Liver (tissue), 9 donors: ENCODE measurements around the gene TRERF1. TPM values are rescaled to one million over a fixed set of nuclear protein-coding genes. Genes with fewer than 3 reads are reported as not detected.

ENCODE experiments used
- DNase-seq: peaks from one replicate; pipeline ENCODE4 v3.0.0-alpha.2; 2017; ENCODE audit warnings: low spot score
- H3K27ac ChIP-seq, 2 donors: one replicate each; pipeline ENCODE4 v1.7.0; 2013; ENCODE audit warnings: inconsistent platforms in 2 of 2, low read length in 2 of 2, control low read depth in 1 of 2, low read depth in 1 of 2, mild to moderate bottlenecking in 1 of 2
- H3K27me3 ChIP-seq, 4 donors: one replicate each; pipeline versions ENCODE4 v1.6.1 to v1.7.0; 2013; ENCODE audit warnings: low read length in 3 of 4, inconsistent platforms in 1 of 4, mild to moderate bottlenecking in 1 of 4, moderate library complexity in 1 of 4; ENCODE audit not compliant: control insufficient read depth in 4 of 4, insufficient read depth in 4 of 4
- H3K36me3 ChIP-seq, 4 donors: one replicate each; pipeline versions ENCODE4 v1.6.1 to v1.7.0; 2013; ENCODE audit warnings: low read length in 3 of 4, mild to moderate bottlenecking in 3 of 4, low read depth in 1 of 4, moderate library complexity in 1 of 4; ENCODE audit not compliant: control insufficient read depth in 4 of 4, insufficient read depth in 3 of 4
- H3K4me1 ChIP-seq, 4 donors: one replicate each; pipeline versions ENCODE4 v1.6.1 to v1.7.0; 2013; ENCODE audit warnings: low read length in 3 of 4, mild to moderate bottlenecking in 3 of 4, moderate library complexity in 1 of 4; ENCODE audit not compliant: control insufficient read depth in 4 of 4, insufficient read depth in 4 of 4
- H3K4me3 ChIP-seq, 3 donors: one replicate each; pipeline versions ENCODE4 v1.6.1 to v1.7.0; 2013; ENCODE audit warnings: low read length in 3 of 3, control low read depth in 1 of 3, low read depth in 1 of 3, mild to moderate bottlenecking in 1 of 3
- H3K9ac ChIP-seq, 2 donors: one replicate each; pipeline ENCODE4 v1.7.0; 2013; ENCODE audit warnings: low read length in 2 of 2, mild to moderate bottlenecking in 2 of 2, moderate library complexity in 2 of 2, control low read depth in 1 of 2, low read depth in 1 of 2
- H3K9me3 ChIP-seq, 4 donors: one replicate each; pipeline versions ENCODE4 v1.6.1 to v1.7.0; 2013; ENCODE audit warnings: low read length in 3 of 4; ENCODE audit not compliant: control insufficient read depth in 4 of 4
- EGR1 ChIP-seq, 2 donors: IDR thresholded peaks; 2 replicates each; pipeline ENCODE4 v1.6.1; 2016 to 2018; ENCODE audit warnings: antibody characterized with exemption in 2 of 2, low read depth in 2 of 2
- FOXA1 ChIP-seq: IDR thresholded peaks from 2 replicates; pipeline ENCODE4 v1.6.1; 2016; ENCODE audit warnings: antibody characterized with exemption
- FOXA2 ChIP-seq: IDR thresholded peaks from 2 replicates; pipeline ENCODE4 v1.6.1; 2016; ENCODE audit warnings: antibody characterized with exemption
- GABPA ChIP-seq, 2 donors: IDR thresholded peaks in 1 of 2; conservative IDR thresholded peaks in 1 of 2; 2 replicates each; pipeline ENCODE4 v1.6.1; 2016; ENCODE audit warnings: antibody characterized with exemption in 2 of 2, mild to moderate bottlenecking in 1 of 2, moderate library complexity in 1 of 2
- HNF4A ChIP-seq, 2 donors: conservative IDR thresholded peaks; 2 replicates each; pipeline ENCODE4 v1.6.1; 2016; ENCODE audit warnings: antibody characterized with exemption in 2 of 2, mild to moderate bottlenecking in 2 of 2
- HNF4G ChIP-seq: IDR thresholded peaks from 2 replicates; pipeline ENCODE4 v1.6.1; 2016; ENCODE audit warnings: antibody characterized with exemption
- JUND ChIP-seq, 2 donors: IDR thresholded peaks; 2 replicates each; pipeline ENCODE4 v1.6.1; 2016; ENCODE audit warnings: antibody characterized with exemption in 2 of 2
- MAX ChIP-seq: IDR thresholded peaks from 2 replicates; pipeline ENCODE4 v1.6.1; 2016; ENCODE audit warnings: antibody characterized with exemption
- NR2F2 ChIP-seq: IDR thresholded peaks from 2 replicates; pipeline ENCODE4 v1.6.1; 2016; ENCODE audit warnings: antibody characterized with exemption
- RAD21 ChIP-seq, 2 donors: IDR thresholded peaks; 2 replicates each; pipeline ENCODE4 v1.6.1; 2016; ENCODE audit warnings: antibody characterized with exemption in 2 of 2, mild to moderate bottlenecking in 2 of 2
- RXRA ChIP-seq, 2 donors: IDR thresholded peaks; 2 replicates each; pipeline ENCODE4 v1.6.1; 2017 to 2018; ENCODE audit warnings: antibody characterized with exemption in 2 of 2, mild to moderate bottlenecking in 1 of 2
- SP1 ChIP-seq: IDR thresholded peaks from 2 replicates; pipeline ENCODE4 v1.6.1; 2018; ENCODE audit warnings: antibody characterized with exemption, mild to moderate bottlenecking
- TAF1 ChIP-seq: conservative IDR thresholded peaks from 2 replicates; pipeline ENCODE4 v1.6.1; 2016; ENCODE audit warnings: antibody characterized with exemption, mild to moderate bottlenecking
- YY1 ChIP-seq: IDR thresholded peaks from 2 replicates; pipeline ENCODE4 v1.6.1; 2016; ENCODE audit warnings: antibody characterized with exemption, mild to moderate bottlenecking
- WGBS: extraction: QIAGEN DNeasy Blood & Tissue Kit; methylation state at CpG from one replicate; pipeline ENCODE4 v1.1.7; 2013; 5-methylcytosine and 5-hydroxymethylcytosine counted together
- polyA plus RNA-seq, 2 donors: library from polyadenylated mRNA; stranded (reverse) in 1 of 2; unstranded in 1 of 2; fragments of 200-250 nt in 1 of 2; fragments of >200 nt in 1 of 2; fragmentation: Nextera tagmentation in 1 of 2; extraction: Ambion mirVana in 1 of 2; gene quantifications; one replicate each; pipeline versions ENCODE4 v1.2.1 to v1.2.3, GENCODE V29; 2013 to 2015
- total RNA-seq, 2 donors: library from RNA; depleted of rRNA; stranded (reverse); fragments of >200 nt; gene quantifications; one replicate each; pipeline ENCODE4 v1.2.3, GENCODE V29; 2014
- TF ChIP-seq, protein P1 (sequence below): fragments of 150-350 bp; IDR thresholded peaks from 2 replicates; pipeline ENCODE4 v1.5.1; 2017; ENCODE audit warnings: improper control_type of control experiment, low read depth, low read length; ENCODE audit not compliant: missing input control
- TF ChIP-seq, protein P2 (sequence below): IDR thresholded peaks from 2 replicates; pipeline ENCODE4 v1.6.1; 2016; ENCODE audit warnings: antibody characterized with exemption
- TF ChIP-seq, protein P3 (sequence below): IDR thresholded peaks from 2 replicates; pipeline ENCODE4 v1.6.1; 2016; ENCODE audit warnings: antibody characterized with exemption
- TF ChIP-seq, protein P4 (sequence below): IDR thresholded peaks from 2 replicates; pipeline ENCODE4 v1.6.1; 2016; ENCODE audit warnings: antibody characterized with exemption, mild to moderate bottlenecking
- donor health status: healthy.
- donor health status: healthy.
- donor health status: healthy.
- donor health status: healthy.
- donor health status: healthy.

The TRERF1 gene
- total and polyA plus RNA-seq, 4 donors = 0.33 to 1.3 (median 0.68) TPM

DNA sequence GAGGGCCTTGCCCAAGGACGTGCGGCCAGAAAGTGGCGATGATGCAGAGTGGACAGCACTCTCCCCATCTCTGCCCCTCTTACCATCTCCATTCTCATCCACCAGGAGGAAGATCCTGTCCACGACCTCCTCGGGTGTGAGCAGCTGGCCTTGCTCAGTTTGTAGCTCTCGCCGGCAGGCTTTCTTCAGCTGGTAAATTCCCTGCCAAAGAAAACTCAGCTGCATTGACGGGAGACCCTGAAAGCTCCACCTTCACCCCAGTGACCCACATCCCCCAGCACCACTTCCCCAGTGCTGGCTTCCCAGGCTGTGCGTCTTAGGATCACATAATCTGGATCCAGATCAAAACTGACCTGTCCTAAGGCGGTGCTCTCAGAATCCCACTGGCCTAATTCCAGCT is 266.1 kb downstream of the TRERF1 start (continued):
- TF ChIP-seq, protein P1, sequence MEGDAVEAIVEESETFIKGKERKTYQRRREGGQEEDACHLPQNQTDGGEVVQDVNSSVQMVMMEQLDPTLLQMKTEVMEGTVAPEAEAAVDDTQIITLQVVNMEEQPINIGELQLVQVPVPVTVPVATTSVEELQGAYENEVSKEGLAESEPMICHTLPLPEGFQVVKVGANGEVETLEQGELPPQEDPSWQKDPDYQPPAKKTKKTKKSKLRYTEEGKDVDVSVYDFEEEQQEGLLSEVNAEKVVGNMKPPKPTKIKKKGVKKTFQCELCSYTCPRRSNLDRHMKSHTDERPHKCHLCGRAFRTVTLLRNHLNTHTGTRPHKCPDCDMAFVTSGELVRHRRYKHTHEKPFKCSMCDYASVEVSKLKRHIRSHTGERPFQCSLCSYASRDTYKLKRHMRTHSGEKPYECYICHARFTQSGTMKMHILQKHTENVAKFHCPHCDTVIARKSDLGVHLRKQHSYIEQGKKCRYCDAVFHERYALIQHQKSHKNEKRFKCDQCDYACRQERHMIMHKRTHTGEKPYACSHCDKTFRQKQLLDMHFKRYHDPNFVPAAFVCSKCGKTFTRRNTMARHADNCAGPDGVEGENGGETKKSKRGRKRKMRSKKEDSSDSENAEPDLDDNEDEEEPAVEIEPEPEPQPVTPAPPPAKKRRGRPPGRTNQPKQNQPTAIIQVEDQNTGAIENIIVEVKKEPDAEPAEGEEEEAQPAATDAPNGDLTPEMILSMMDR = no peak
- TF ChIP-seq RAD21 (IDR thresholded peaks at IDR 0.05) (no peak), HNF4A (conservative IDR thresholded peaks at IDR 0.05) (no peak), JUND (IDR thresholded peaks at IDR 0.05) (no peak), NR2F2 (no peak), RXRA (IDR thresholded peaks at IDR 0.05) (no peak), YY1 (no peak)
- TF ChIP-seq, protein P2, sequence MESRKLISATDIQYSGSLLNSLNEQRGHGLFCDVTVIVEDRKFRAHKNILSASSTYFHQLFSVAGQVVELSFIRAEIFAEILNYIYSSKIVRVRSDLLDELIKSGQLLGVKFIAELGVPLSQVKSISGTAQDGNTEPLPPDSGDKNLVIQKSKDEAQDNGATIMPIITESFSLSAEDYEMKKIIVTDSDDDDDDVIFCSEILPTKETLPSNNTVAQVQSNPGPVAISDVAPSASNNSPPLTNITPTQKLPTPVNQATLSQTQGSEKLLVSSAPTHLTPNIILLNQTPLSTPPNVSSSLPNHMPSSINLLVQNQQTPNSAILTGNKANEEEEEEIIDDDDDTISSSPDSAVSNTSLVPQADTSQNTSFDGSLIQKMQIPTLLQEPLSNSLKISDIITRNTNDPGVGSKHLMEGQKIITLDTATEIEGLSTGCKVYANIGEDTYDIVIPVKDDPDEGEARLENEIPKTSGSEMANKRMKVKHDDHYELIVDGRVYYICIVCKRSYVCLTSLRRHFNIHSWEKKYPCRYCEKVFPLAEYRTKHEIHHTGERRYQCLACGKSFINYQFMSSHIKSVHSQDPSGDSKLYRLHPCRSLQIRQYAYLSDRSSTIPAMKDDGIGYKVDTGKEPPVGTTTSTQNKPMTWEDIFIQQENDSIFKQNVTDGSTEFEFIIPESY = no peak

DNA sequence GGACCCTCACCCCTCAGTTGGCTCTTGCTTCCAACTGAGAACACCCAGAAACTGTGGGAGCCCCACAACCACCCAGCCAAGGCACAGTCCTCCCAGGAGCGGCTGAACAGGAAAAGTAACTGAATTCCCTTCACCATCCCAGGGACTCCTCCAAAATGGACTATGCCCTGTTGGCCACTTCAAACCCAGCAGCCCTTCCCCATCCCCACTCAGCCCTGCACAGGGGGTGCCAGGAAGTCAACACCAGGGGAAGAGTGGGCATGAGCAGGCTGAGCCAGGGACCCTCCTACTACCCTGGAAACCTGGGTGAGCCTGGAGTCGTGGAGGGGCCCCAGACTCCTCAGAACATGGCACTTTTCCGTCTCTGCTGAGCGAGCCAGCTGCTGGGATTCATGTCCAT is 267.3 kb downstream of the TRERF1 start:
- 93% methylated on average over 4 of the region's 4 CpGs for WGBS
- H3K4me1 ChIP-seq = no peaks in the 10 kb centered on the region
- no peaks in the 10 kb centered on the region for H3K36me3 ChIP-seq
- no peak overlapping the region for H3K9ac ChIP-seq
- H3K27ac ChIP-seq = no peak overlapping the region
- H3K27me3 ChIP-seq = no peaks in the 10 kb centered on the region
- no peak overlapping the region for H3K4me3 ChIP-seq
- no peak for DNase-seq
- no peak for TF ChIP-seq YY1
- TF ChIP-seq, protein P2 = no peak
- TF ChIP-seq EGR1 (IDR thresholded peaks at IDR 0.05; ENCODE audit: low read depth in 2 of 2) = no peak
- TF ChIP-seq, protein P3, sequence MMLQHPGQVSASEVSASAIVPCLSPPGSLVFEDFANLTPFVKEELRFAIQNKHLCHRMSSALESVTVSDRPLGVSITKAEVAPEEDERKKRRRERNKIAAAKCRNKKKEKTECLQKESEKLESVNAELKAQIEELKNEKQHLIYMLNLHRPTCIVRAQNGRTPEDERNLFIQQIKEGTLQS = no peak
- TF ChIP-seq, protein P4, sequence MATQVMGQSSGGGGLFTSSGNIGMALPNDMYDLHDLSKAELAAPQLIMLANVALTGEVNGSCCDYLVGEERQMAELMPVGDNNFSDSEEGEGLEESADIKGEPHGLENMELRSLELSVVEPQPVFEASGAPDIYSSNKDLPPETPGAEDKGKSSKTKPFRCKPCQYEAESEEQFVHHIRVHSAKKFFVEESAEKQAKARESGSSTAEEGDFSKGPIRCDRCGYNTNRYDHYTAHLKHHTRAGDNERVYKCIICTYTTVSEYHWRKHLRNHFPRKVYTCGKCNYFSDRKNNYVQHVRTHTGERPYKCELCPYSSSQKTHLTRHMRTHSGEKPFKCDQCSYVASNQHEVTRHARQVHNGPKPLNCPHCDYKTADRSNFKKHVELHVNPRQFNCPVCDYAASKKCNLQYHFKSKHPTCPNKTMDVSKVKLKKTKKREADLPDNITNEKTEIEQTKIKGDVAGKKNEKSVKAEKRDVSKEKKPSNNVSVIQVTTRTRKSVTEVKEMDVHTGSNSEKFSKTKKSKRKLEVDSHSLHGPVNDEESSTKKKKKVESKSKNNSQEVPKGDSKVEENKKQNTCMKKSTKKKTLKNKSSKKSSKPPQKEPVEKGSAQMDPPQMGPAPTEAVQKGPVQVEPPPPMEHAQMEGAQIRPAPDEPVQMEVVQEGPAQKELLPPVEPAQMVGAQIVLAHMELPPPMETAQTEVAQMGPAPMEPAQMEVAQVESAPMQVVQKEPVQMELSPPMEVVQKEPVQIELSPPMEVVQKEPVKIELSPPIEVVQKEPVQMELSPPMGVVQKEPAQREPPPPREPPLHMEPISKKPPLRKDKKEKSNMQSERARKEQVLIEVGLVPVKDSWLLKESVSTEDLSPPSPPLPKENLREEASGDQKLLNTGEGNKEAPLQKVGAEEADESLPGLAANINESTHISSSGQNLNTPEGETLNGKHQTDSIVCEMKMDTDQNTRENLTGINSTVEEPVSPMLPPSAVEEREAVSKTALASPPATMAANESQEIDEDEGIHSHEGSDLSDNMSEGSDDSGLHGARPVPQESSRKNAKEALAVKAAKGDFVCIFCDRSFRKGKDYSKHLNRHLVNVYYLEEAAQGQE = no peak
- TF ChIP-seq RXRA (IDR thresholded peaks at IDR 0.05) = no peak
- TF ChIP-seq, protein P1 = no peak
- TF ChIP-seq GABPA (IDR thresholded peaks at IDR 0.05 in 1 of 2, conservative IDR thresholded peaks at IDR 0.05 in 1 of 2) = no peak
- TF ChIP-seq NR2F2 = no peak
- no peak for TF ChIP-seq MAX
- TF ChIP-seq TAF1 = no peak
- TF ChIP-seq HNF4A (conservative IDR thresholded peaks at IDR 0.05) = no peak
- TF ChIP-seq FOXA1 = no peak
- no peak for TF ChIP-seq RAD21 (IDR thresholded peaks at IDR 0.05)
- no peak for TF ChIP-seq SP1
- TF ChIP-seq JUND (IDR thresholded peaks at IDR 0.05) = no peak
- no peak for TF ChIP-seq FOXA2
- TF ChIP-seq HNF4G = no peak
- H3K9me3 ChIP-seq = no peaks in the 10 kb centered on the region
